GM15510 (cell line): ENCODE data around the gene SLC37A1.
A peak's percentile ranks its signal among the peaks of the same experiment; 100 is the strongest.

ENCODE experiments used
- POLR2A ChIP-seq: IDR thresholded peaks from 3 replicates; pipeline ENCODE4 v1.6.1; 2011; ENCODE audit warnings: borderline replicate concordance; ENCODE audit not compliant: insufficient read length; ENCODE audit errors: extremely low read depth

Gene SLC37A1

DNA sequence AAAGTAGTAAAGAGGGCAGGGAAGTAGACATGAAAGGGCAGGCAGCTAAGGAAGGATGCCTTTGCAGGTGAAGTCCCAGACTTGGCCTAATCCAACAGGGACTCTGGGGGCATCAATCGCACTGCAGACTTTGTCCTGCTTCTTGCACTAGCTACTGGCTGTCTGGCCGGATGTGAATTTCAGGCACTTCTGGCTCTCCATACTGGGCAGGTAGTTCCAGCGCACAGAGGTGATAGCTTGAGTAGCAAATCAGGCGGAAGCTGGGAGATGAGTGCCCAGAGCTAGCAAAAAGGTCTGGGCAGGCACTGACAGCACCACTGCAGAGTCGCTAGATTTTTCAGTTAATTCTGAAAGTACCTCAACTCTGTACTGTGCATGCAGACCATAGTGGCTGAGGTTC is 18.6 kb upstream of the SLC37A1 start:
- no peak for TF ChIP-seq POLR2A

DNA sequence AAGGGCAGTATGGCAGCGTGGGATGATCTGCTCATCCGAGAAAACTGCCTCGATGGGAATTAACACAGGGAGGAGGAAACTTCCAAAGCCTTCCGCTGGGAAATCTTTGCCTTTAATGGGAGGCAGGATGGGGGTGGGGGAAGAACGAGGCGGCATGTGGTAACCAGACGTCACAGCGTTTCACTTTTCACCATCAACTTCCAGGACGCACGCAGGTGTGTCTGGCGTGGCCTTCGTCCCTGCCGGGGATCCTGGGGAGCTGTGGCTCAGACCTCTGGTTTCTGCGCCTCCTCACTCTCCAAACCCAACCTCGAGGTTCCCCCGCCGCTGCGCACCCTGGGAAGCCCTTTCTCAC is 17.9 kb upstream of the SLC37A1 start:
- TF ChIP-seq POLR2A: no peak

DNA sequence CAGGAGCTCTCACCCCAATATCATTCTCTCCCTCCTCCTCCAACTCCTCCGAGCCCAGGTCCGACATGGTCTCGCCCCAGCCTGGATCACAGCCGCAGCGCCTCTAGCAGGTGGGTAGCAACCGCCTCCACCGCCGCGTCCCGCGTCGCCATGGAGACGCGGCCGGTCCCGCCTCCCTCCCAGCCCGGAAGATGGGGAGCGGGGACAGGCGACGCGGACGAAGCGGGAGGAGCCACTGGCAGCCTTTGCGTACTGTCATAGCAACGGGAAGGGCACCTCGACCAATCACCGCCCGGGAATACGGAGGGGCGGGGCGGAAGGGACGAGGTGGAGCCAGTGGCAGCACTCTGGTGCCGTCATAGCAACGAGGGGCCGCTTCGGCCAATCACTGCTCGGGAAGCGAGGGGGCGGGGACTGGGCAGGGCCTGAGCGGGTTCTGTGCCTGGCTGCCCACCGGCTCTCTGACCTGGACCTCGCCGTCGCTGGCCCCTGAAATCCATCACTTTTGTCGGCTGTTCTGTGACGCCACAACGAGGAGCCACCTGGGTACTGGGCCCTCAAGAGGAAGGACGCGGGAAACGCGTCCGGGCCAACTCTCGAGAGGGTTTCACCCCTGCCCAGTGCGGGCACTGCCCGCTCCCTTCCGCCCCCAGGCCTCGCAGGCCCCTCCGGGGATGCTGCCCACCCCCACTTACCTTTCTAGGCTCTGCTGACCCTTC is 17.4 kb upstream of the SLC37A1 start, which contains the start of gene RSPH1:
TSS of gene RSPH1 (minus strand) at position 105 of the 719 bp plus-strand sequence. CDS start at position 67, 38 bp downstream.
- peak; percentile 58 for TF ChIP-seq POLR2A

DNA sequence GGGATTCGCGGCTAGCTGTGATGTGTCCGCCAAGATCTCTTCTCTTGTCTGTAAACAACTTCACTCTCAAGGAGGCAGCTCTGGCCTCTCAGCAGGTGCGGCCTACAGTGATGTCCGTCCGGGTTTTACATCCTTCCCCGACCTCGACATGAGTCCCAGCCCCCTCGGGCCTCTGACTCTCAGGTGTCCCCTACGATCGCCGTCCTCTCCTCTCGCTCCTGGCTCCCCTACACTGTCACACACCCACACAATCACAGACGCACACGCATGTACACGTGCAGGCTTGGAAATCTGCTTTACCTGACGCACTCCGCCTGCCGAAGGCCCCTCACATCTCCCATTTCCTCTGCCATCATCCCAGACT is 16.8 kb upstream of the SLC37A1 start:
- TF ChIP-seq POLR2A: no peak

DNA sequence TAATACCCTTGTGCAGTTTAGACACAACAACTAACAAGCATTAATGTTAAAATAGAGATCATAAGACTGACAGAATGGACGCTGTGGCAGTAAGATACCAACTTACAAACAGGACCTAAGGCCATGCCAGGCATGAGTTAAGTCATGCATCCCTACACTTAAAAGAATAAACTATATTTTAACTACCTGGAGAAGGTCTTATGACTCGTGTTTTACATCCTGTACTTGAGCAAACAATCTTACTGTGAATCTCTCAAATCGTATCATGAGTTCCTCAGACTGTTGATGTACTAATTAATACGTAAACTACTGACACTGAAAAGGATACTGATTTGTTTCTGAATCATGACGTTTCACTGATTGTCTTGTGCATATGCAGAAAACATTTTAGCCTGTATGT is 15.6 kb upstream of the SLC37A1 start:
- TF ChIP-seq POLR2A: no peak

DNA sequence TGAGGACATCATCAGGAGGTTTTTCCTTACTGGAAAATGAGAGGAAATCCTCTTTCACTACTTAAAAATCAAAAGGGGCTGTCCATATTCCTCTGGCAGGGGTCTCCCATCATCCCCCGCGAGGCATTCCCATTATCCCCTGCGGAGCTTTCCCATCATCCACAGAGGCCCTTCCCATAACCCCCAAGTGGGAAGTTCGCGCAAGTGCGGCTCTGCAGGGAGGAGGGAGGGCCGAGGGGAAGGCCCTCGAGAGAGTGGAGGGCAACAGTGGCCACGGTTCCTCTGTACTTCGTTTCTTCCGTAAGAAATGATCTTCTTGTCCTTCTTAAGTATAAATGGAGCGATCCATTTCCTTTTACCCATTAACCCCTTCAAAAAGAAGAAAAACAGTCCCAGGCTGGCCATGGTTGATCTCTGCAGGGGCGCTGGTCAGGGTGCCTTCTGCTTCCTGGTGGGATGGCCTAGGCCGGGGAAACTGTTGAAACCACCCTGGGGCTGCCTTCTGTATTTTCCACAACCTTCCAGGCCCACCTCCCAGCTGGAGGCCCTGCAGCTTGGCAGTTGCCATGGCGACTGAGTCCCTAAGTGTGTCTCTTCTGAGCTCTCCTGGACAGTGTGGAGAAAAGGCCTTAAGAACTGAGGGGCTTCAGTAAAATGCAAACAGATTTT is 14.1 kb upstream of the SLC37A1 start:
- TF ChIP-seq POLR2A: no peak

DNA sequence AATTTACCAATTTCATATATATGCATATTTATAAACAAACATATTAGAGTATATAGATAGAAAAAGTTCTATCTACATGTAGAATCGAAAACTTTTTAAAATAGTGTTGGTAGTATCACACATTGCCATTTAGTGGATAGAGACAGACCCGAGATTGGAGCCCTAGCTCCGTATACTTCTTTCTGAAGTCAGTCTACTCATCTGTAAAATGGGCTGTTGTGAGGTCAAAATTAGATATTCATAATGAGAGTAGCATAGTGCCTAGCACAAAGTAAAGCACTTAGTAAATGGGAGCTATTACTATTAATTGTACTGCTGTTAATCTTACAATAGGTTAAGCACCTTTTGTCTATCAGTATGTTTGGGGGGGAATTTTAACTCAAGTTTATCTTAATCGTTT is 13.4 kb upstream of the SLC37A1 start:
- no peak for TF ChIP-seq POLR2A

DNA sequence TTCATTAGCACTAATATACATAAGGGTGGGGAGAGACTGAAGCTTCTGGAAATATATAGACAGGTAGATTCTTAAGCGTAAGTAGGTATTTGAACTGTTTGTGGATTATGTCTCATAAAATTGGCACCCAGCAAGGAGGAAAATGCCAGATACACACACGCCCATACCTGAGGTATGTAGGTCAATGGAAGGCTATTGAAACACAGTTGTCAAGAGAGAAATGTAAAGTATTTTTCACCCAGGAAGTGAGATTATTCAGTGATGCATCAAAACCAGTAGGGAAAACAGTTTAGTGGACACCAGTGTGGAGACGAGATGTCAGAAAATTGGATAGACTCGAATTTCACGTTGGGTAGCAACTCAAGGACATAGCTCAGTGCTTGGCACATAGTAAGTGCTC is 12.9 kb upstream of the SLC37A1 start:
- TF ChIP-seq POLR2A: no peak

DNA sequence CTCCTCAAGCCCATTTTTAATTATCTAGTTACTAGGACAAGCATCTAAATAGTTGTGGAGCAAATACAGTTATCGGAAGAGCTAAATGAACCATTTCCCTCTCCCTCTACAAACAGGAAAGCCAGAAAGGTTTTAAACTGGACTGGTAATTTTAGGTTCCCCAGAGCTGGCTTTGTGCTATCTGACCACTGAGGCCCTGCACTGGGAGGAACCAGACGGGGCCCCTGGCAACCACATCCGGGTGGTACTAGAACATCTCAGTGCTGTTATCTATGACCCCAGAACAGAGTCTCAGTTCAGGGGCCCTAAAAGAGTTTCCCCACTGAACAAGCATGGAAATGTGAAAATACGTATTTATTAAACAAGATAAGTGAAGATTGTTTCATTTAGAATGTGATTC is 9.9 kb upstream of the SLC37A1 start:
- TF ChIP-seq POLR2A: no peak

DNA sequence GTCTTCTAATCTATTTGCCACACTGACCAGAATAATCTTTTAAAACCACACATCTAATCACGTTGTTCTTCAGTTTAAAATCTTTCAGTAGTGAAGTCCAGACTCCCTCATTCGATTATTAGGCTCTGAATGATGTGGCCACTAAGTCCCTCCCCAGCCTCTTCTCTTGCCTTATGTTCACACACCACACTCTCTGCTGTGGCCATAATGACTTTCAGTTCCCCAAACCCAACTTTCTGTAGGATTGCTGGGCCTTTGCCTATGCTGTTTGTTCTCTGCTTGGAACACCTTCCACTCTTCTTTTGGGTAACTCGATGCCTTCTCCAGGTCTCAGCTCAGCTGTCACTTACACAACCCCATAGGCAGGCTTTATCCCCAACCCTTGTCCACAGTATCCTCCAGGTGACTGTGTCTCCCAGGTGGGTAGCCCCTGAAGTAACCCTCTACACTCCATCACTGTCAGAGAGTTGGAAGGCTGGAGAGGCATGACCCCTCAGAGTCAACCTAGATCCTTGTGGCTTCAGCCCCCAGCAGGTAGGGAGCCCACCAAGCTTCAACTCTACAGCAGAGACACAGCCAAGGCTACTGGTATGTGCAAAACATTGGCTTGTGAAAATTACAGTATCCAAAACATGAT is 8.4 kb upstream of the SLC37A1 start:
- TF ChIP-seq POLR2A: no peak

DNA sequence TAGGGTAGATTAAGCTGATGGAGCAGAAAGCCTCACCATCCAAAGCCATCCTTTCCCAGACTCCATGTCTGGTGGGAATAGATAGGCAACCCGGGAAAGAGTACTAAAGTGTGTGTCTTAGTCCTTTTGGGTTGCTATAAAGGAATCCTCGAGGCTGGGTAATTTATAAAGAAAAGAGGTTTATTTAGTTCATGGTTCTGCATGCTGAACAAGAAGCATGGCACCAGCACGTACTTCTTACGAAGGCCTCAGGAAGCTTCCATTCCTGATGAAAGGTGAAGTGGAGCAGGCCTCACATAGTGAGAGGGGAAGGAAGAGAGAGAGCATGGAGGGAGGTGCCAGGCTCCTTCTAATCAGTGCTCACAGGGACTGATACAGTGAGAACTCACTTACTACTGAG is 6.2 kb upstream of the SLC37A1 start:
- no peak for TF ChIP-seq POLR2A

DNA sequence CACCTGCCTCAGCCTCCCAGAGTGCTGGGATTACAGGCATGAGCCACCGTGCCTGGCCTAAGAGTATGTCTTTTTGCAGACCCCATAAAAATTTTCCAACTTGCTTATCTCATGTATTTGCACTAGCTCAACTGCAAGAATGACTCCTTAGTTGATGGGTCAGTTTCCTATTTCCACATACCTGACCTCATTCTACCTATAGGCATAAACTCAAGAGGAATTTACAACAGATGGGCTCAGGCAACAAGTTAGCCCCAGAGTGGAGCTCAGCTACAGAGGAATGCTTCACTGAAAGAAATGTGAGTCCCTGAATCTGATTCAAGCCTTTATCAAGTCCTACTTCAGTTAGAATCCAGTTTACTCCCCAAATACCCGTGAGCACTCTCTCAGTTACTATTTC is 5.3 kb upstream of the SLC37A1 start:
- no peak for TF ChIP-seq POLR2A

DNA sequence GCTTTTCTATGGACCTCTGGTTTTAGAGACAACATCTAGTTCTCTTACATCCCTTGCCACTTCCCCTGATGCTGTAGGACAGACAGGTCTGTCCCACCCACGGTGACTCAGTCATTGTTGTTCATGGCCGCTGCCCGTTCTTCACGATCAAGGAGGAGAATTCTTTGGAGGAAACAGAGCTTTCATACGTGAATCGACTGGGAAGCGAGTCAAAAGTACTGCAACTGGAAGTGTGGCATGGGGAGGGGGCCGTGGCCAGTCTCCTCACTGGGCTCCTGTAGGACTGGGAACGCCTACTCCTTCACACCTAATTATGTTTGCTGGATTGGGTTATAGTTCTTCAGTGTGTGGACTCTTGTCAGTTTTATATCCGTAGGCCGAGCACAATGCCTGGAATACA is 4.4 kb upstream of the SLC37A1 start:
- TF ChIP-seq POLR2A: no peak

DNA sequence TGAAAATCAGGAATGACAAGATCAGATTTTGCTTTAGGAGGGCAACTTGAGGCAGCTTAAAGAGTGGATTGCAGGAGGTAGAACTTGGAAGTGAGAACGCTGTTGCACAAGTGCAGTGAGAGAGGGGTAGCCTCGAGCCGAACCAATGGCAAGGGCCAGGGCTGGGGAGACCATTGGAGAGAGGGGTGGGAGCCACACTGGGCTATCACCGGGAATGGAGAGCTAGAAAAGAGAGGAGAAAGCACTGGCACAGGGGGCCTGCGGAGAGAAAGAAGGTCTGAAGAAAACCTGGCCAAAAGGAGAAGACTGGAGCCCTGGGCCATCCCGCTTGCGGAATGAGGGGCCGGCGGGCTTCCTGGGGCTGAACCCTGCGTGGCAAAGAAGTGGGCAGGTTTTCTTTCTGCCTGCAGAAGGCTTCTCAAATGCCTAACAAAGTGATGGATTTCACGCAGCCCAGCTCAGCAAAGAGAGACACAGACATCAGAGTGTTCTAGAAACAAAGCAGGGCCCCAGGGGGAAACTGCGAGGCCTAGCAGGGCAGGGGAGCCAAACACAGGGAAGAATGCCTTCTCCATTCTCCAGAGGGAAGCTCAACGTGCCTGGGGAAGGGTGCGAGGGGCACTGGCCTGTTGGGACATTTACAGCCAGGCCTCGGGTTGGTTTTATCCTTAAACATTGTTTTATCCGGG is 1.2 kb upstream of the SLC37A1 start:
- no peak for TF ChIP-seq POLR2A
